HG03159 (cell line): ENCODE measurements around the gene AP5S1.

Experiments
- ATAC-seq: cut with Tn5 transposase; IDR thresholded peaks from one replicate; pipeline ENCODE4 v1.9.1; 2021; ENCODE audit warnings: mild to moderate bottlenecking, moderate library complexity; ENCODE audit not compliant: unreplicated experiment

The AP5S1 gene

GRCh38 chr20:3820048-3820900, at the start of gene AP5S1:
TSS of gene AP5S1 (plus strand) at chr20:3820547. CDS start at chr20:3822118, 1,571 bp downstream.
- peak; percentile 84 for ATAC-seq

- no peak for ATAC-seq
These were observed 48.7 kb upstream of the AP5S1 start for GRCh38 chr20:3771552-3772058.

- no peak for ATAC-seq
These were observed 44.8 kb upstream of the AP5S1 start for GRCh38 chr20:3775457-3776108.

- ATAC-seq, result no peak
These were observed 43.0 kb upstream of the AP5S1 start for GRCh38 chr20:3777381-3777715.

GRCh38 chr20:3777716-3778629, 42.4 kb upstream of the AP5S1 start:
- no peak for ATAC-seq

GRCh38 chr20:3778976-3779375, 41.4 kb upstream of the AP5S1 start:
- no peak for ATAC-seq

- ATAC-seq, result no peak
These were observed 39.0 kb upstream of the AP5S1 start, which contains the start of gene SPEF1 for GRCh38 chr20:3781153-3781910. TSS of gene SPEF1 (minus strand) at chr20:3781448. CDS start at chr20:3781287, 161 bp downstream.

- ATAC-seq, result no peak
These were observed 37.8 kb upstream of the AP5S1 start for GRCh38 chr20:3782597-3782996.

GRCh38 chr20:3783068-3783489, 37.3 kb upstream of the AP5S1 start:
- no peak for ATAC-seq

GRCh38 chr20:3783511-3784195, 36.7 kb upstream of the AP5S1 start:
- no peak for ATAC-seq

- no peak for ATAC-seq
These were observed 36.0 kb upstream of the AP5S1 start for GRCh38 chr20:3784216-3784853.

GRCh38 chr20:3784863-3785239, 35.5 kb upstream of the AP5S1 start:
- ATAC-seq, result no peak

GRCh38 chr20:3785240-3786125, 34.9 kb upstream of the AP5S1 start:
- ATAC-seq, result no peak

GRCh38 chr20:3786126-3786484, 34.2 kb upstream of the AP5S1 start:
- ATAC-seq, result peak; percentile 20

GRCh38 chr20:3786665-3787323, 33.6 kb upstream of the AP5S1 start, which contains the start of gene CENPB:
TSS of gene CENPB (minus strand) at chr20:3786740. CDS start at chr20:3786483, 257 bp downstream.
- peak; percentile 68 for ATAC-seq

GRCh38 chr20:3787324-3788014, 32.9 kb upstream of the AP5S1 start:
- ATAC-seq, result no peak

GRCh38 chr20:3788685-3789155, 31.6 kb upstream of the AP5S1 start:
- ATAC-seq, result no peak
